Right cardiac atrium (tissue), 5 donors: ENCODE results near the gene NELL2. TPM values are rescaled to one million over a fixed set of nuclear protein-coding genes. Genes with fewer than 3 reads are reported as not detected.

Source experiments
- polyA plus RNA-seq: library from polyadenylated mRNA; stranded (reverse); fragments of 200-250 nt; gene quantifications from one replicate; pipeline ENCODE4 v1.2.3, GENCODE V29; 2013
- total RNA-seq, 4 donors: library from RNA; stranded (reverse); fragmentation: NEBNext Ultra II Directional; extraction: Animal tissue kit (Norgen Biotek cat#: 25700); gene quantifications; one replicate each; pipeline ENCODE4 v1.2.1, GENCODE V29; 2021
- donor health status: healthy with polysubstance abuse.
- donor health status: DM: no; HTN: yes; CAD: no.
- donor health status: DM: no; HTN: no; CAD: no.
- donor health status: DM: no; HTN: yes; CAD: no; lungs with severe emphysema.
- donor health status: DM: yes; HTN: yes; CAD: no.

Gene NELL2
- total and polyA plus RNA-seq, 5 donors, result 0.07 to 0.95 (median 0.59) TPM

Other genes starting within 250 kb of the NELL2 start
- gene DBX2, start 174.8 kb upstream of the NELL2 start, total RNA-seq, result under 1 TPM; 0.11 to 0.65 (median 0.21) TPM
- 0.38 TPM for gene DBX2, start 174.8 kb upstream of the NELL2 start, polyA plus RNA-seq